Measurements from ENCODE around the gene CUX1.
"Not testable (repeated sequence)": the region's sequence is repeated elsewhere in the genome, so short reads cannot be mapped to it uniquely, and the experiment has no call there.

CUX1 gene

DNA sequence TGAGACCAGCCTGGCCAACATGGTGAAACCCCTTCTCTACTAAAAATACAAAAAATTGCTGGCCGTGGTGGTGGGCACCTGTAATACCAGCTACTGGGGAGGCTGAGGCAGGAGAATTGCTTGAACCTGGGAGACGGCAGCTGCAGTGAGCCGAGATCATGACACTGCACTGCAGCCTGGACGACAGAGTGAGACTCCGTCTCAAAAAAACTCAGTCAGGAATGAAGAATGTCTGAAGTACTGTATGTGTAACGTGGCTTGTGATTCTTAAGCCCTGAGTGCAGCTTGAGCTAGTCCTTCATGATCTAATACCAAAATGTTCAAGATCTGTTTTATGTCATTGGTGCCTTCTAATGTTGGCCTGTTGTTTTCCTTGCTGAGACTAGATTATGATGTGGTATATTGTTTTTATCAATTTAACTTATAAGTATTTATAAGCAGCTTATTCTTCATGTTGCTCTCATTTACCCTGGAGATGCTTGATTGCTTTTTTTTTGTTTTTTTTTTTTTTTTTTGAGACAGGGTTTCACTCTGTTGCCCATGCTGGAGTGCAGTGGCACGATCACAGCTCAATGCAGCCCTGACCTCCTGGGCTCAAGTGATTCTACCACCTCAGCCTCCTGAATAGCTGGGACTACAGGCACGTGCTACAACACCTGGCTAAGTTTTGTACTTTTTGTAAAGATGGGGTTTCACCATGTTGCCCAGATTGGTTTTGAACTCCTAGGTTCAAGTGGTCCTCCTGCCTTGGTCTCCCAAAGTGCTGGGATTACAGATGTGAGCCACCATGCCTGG lies 513.4 kb downstream of the CUX1 start:
- not testable (repeated sequence) for DNase-seq (ENCODE audit: low read depth in 2 of 2)

Measured in stimulated activated CD4-positive, alpha-beta T cell treated with anti-CD3 and anti-CD28 coated beads, Interleukin-1b, Interleukin-23, amount 100 ng/mL, for 1 hour (primary cell).